H1 (cell line): ENCODE results near the gene FGF13. TPM values are rescaled to one million over a fixed set of nuclear protein-coding genes. Genes with fewer than 3 reads are reported as not detected.

Experiments
- ATF3 ChIP-seq: IDR thresholded peaks from 2 replicates; pipeline ENCODE4 v1.6.1; 2011; ENCODE audit warnings: low read depth, mild to moderate bottlenecking, low read length; ENCODE audit not compliant: insufficient read depth
- SIRT6 ChIP-seq: IDR thresholded peaks from one replicate; pipeline ENCODE4 v1.7.1; 2012; ENCODE audit warnings: low read length, inconsistent platforms
- polyA plus RNA-seq, 7 experiments: library from polyadenylated mRNA; depleted of rRNA in 3 of 7; stranded (reverse) in 5 of 7; unstranded in 2 of 7; fragments of >200 nt in 5 of 7; fragments of 200-250 nt in 2 of 7; gene quantifications; 1 replicate in 5 of 7; 2 replicates in 1 of 7; 4 replicates in 1 of 7; pipeline versions ENCODE4 v1.2.1 to v1.2.3, GENCODE V29; 2011 to 2013; ENCODE audit warnings: missing spikeins in 2 of 7, mixed read lengths in 2 of 7
- total RNA-seq: library from RNA; stranded (reverse); fragmentation: NEBNext Ultra II Directional; extraction: Animal tissue kit (Norgen Biotek cat#: 25700); gene quantifications from 2 replicates; pipeline ENCODE4 v1.2.1, GENCODE V29; 2021

Gene FGF13
- total and polyA plus RNA-seq, 2 of the 8 experiments (the other 6 are each of a cell fraction or from before 2014, with no cell fraction given): 10.1 to 36.1 TPM

GRCh38 chrX:138692591-138692990 lies 18.9 kb downstream of the FGF13 start (continued):
- TF ChIP-seq ATF3 (no peak), SIRT6 (no peak)
- TF ChIP-seq, all 59 proteins: peak for 0
